GM04503 (cell line): ENCODE results near the gene THAP2.

ENCODE experiments used
- DNase-seq: peaks from one replicate; pipeline ENCODE4 v3.0.0-alpha.2; 2012; ENCODE audit warnings: low read depth

THAP2 gene

DNA sequence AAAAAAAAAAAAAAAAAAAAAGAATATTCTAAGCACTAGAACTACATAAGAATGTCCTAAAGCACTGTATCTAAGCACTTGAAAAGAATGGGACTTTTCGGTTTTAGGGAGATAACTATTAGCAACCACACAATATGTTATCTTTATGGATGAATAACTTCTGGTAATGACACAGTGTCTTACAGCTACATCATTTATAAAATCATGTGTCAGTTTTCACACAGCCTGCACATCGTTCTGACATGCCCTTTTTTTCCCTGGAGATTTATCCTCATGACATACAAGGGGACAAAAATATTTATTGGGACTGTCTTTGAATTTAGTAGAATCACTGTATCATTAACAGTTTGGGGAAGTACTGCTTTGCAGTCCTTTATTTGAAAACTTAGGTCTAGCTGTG is 39.1 kb downstream of the THAP2 start:
- no peak for DNase-seq

DNA sequence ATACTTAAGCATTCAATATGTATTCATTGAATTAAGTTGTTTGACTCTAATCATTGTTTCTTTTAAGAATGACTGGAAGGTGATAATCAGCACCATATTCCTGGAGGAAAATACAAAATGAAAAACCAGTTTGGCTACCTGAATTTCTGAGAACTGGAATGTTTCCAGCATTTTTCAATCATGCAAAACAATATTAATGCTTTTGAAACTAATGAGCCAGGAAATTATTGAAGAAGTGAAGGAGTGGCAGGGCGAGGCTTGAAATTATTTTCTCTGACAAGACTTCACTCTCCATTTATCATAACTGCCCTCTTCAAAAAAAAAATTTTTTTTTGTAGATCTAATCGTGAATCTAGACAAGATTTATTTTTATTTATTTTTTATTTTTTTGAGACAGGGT is 40.8 kb downstream of the THAP2 start:
- DNase-seq, result no peak

DNA sequence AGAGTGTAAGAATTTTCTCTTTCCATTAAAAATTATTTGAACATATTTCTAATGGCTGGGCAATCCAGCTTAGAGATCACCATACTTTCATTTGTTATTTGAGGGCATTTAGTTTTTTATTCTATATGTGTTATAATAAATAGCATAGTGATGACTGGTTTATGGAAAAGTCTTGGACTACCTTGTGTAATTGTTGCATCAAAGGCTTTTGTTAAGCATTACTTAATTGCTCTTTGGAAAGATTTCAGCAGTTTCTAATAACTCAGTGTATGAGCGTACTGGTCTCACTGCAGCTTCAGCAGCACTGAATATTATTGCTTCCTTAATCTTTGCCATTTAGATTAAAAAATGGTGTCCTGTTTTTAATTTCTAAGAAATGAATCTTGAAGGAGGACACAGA is 44.6 kb downstream of the THAP2 start:
- no peak for DNase-seq

DNA sequence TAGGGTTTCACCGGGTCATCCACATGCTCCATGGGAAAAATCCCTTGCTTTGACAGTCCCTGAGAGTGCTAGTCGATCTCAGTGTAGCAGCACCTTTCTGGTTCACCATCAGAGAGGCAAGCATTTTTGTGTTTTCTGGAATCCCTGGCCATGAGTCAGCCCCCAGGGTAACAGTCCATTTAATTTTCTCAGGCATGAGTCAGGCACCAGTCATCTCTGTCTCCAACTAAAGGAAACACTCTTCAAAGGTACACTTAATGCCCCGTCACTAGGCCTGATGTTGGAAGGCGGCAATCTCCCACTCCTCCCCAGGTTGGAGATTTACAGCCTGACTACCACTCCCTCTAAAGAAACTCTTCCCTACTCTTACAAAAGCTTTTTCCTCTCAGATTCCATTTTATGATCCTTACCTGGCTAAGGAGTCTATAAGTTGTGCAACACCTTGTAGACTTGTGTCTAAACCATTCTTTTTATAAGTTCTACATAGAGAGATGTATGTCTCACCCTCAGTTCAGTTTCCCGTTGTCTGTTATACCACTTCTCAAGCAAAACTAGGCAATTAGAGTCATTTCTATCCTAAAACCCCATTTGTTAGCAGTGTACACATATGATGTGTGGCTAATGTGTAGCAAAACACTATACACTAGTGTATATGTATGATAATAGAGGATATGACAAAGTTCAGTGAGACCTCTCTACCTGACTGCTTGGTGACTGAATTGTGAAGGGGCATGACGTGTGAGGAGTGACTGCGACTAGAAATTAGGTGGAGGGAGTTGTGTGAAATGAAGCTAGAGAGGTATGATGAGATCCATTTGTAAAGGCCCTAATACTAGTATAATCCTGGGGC is 46.4 kb downstream of the THAP2 start:
- DNase-seq, result peak; percentile 45

DNA sequence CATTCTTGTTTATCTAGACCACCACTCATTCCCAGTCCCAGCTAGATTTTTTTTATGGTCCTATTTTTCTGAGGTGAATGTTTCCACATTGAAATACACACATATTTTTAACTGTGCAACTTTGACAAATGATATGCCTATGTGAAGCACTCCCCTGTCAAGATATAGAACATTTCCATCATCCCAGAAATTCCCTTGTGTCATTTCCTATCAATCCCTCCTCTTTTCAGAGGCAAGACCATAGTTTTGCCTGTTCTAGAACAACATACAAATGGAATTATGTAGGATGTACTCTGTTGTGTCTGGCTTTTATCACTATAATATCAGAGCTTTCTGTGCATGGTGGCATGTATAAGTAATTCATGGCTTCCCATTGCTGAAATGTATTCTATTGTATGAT is 54.5 kb downstream of the THAP2 start:
- DNase-seq, result no peak

DNA sequence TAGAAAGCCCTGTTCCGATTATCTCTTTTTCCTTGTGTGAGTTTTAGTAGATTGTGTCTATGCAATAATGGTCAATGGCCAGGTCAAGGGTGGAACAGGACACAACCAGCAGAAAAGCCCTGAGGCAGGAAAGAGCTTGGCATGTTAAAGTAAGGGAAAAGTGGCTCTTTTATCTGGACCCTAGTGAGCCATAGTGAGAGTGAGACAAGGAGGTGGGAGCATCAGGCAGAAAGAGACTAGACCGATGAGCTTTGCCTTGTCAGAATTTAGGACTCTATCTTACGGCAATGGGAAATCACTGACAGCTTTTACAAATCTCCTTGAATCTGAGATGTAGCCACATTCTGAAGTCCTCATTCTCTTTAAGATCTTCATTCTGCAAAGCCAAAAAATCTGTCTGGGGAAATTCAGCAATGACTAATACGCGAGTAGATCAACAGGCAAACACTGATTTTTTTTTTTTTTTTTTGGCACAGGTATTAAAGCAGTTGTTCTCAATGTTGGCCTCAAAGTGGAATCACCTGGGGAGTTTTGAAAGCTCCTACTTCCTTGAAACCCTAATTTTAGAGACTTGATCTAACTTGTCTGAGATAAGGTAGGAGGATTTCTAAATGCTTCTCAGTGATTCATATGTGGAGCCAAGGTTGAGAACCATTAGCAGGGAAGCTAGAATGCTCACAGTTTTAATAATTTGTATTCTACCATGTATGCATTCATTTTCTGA is 55.7 kb downstream of the THAP2 start:
- DNase-seq, result no peak

- DNase-seq, result no peak
These were observed 57.8 kb downstream of the THAP2 start for GRCh38 chr12:71721783-71722505.

DNA sequence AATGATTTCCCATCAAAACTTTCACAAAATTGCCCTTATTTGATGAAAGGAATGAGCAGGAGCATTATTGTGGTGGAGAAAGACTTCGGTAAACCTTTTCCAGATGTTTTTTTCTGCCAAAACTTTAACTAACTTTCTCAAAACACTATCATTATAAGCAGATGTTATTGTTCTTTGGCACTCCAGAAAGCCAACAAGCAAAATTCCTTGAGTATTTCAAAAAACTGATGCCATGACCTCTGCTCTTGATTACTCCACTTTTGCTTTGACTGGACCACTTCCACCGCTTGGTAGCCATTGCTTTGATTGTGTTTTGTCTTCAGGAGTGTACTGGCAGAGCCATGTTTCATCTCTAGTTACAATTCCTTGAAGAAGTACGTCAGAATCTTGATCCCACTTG is 60.9 kb downstream of the THAP2 start:
- peak; percentile 73 for DNase-seq

DNA sequence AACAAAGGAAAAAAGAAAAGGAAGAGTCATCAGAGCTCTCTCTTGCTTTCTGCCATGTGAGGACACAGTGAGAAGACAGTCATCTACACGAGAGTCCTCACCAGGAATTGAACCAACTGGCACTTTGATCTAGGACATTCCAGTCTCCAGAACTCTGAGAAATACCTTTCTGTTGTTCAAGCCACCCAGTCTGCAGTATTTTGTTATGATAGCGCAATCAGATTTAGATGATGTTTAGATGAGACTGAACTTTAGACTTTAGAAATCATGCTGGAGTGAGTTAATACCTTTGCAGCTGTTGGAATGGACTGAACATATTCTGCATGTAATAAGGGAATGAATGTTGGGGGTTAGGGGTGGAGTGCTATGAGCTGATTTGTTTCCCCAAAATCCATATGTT is 62.4 kb downstream of the THAP2 start:
- DNase-seq, result no peak

DNA sequence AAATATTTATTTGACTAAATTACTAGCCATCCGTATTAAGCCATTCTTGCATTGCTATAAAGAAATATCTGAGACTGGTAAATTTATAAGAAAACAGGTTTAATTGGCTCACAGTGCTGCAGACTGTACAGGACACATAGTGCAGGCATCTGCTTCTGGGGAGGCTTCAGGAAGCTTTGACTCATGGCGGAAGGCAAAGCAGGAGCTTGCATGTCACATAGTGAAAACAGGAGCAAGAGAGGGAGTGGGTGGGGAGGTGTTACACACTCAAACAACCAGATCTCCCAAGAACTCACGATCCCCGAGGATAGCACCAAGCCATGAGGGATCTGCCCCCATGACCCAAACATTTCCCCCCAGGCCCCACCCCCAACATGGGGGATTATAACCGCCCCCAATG is 63.9 kb downstream of the THAP2 start:
- no peak for DNase-seq
